Measurements from ENCODE around the gene DCLK1. TPM values are rescaled to one million over a fixed set of nuclear protein-coding genes. Genes with fewer than 3 reads are reported as not detected.

The DCLK1 gene
- total and polyA plus RNA-seq, 10 donors = 2.0 to 22.1 (median 11.7) TPM

DNA sequence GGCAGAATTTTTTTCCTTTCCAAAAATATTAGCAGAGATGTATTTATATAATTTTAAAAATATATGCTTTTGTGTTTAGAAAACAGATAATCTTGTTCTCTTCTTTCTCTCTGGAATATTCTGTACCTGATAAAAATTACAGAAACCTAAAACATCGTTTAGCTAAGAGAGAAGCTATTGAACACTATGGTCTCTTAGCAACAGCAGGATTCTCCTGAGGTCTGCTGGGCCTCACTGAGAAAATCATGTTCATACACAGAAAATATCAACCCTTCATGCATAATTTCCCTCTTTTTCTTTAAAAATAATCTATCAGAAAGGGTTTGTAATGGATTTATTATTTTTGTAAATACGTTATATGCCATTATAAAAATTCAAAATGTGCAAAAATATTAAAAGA lies 242.2 kb downstream of the DCLK1 start:
- H3K9me3 ChIP-seq = no peaks in the 10 kb centered on the region
- TF ChIP-seq POLR2AphosphoS5 (IDR thresholded peaks at IDR 0.05) (no peak), POLR2A (IDR thresholded peaks at IDR 0.05) (no peak)
- TF ChIP-seq, protein P1, sequence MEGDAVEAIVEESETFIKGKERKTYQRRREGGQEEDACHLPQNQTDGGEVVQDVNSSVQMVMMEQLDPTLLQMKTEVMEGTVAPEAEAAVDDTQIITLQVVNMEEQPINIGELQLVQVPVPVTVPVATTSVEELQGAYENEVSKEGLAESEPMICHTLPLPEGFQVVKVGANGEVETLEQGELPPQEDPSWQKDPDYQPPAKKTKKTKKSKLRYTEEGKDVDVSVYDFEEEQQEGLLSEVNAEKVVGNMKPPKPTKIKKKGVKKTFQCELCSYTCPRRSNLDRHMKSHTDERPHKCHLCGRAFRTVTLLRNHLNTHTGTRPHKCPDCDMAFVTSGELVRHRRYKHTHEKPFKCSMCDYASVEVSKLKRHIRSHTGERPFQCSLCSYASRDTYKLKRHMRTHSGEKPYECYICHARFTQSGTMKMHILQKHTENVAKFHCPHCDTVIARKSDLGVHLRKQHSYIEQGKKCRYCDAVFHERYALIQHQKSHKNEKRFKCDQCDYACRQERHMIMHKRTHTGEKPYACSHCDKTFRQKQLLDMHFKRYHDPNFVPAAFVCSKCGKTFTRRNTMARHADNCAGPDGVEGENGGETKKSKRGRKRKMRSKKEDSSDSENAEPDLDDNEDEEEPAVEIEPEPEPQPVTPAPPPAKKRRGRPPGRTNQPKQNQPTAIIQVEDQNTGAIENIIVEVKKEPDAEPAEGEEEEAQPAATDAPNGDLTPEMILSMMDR (IDR thresholded peaks at IDR 0.05 in 8 of 11, conservative IDR thresholded peaks at IDR 0.05 in 3 of 11) = no peak
- intact Hi-C loops (cut with DNase I; ENCODE audit: low total_unique reads) = no loop called here
- H3K4me3 ChIP-seq = no peak overlapping the region
- H3K27me3 ChIP-seq (replicated peaks in 1 of 7) = no peaks in the 10 kb centered on the region
- 48 to 58% (median 54%) methylated on average over 2 of the region's 2 CpGs for WGBS, 5 donors
- H3K36me3 ChIP-seq = no peaks in the 10 kb centered on the region
- H3K27ac ChIP-seq = no peak overlapping the region
- H3K4me1 ChIP-seq = no peaks in the 10 kb centered on the region
- no peak for DNase-seq

- TF ChIP-seq POLR2A (IDR thresholded peaks at IDR 0.05) = no peak
- TF ChIP-seq, protein P1 (IDR thresholded peaks at IDR 0.05 in 8 of 11, conservative IDR thresholded peaks at IDR 0.05 in 3 of 11) = no peak
- no peak for TF ChIP-seq POLR2AphosphoS5 (IDR thresholded peaks at IDR 0.05)
- Histone ChIP-seq H3K4me1 (no peaks in the 10 kb centered on the region), H3K27me3 (replicated peaks in 1 of 7) (no peaks in the 10 kb centered on the region), H3K4me3 (no peak overlapping the region), H3K36me3 (no peaks in the 10 kb centered on the region), H3K27ac (no peak overlapping the region), H3K9me3 (no peaks in the 10 kb centered on the region)
- 46 to 60% (median 53%) methylated on average over 3 of the region's 3 CpGs for WGBS, 5 donors
- DNase-seq = no peak
- intact Hi-C loops (cut with DNase I; ENCODE audit: low total_unique reads) = no loop called here
These were observed 242.7 kb downstream of the DCLK1 start for GRCh38 chr13:35888457-35888883.

- H3K27me3 ChIP-seq (replicated peaks in 1 of 7) = no peaks in the 10 kb centered on the region
- 72 to 85% (median 77%) methylated on average over 6 of the region's 6 CpGs for whole genome bisulfite sequencing, 5 donors
- DNase-seq = no peak
- H3K36me3 ChIP-seq = no peaks in the 10 kb centered on the region
- no peaks in the 10 kb centered on the region for H3K4me1 ChIP-seq
- intact Hi-C loops (cut with DNase I; ENCODE audit: low total_unique reads) = no loop called here
- TF ChIP-seq POLR2AphosphoS5 (IDR thresholded peaks at IDR 0.05) (no peak), POLR2A (IDR thresholded peaks at IDR 0.05) (no peak)
- TF ChIP-seq, protein P1 (IDR thresholded peaks at IDR 0.05 in 8 of 11, conservative IDR thresholded peaks at IDR 0.05 in 3 of 11) = no peak
- no peak overlapping the region for H3K4me3 ChIP-seq
- no peak overlapping the region for H3K27ac ChIP-seq
- peaks cover 0 to 2% (median 0%) of the 10 kb centered on the region in 8 donors for H3K9me3 ChIP-seq
These were observed 244.0 kb downstream of the DCLK1 start for GRCh38 chr13:35887115-35887666.

GRCh38 chr13:35886332-35887114 lies 244.7 kb downstream of the DCLK1 start:
- H3K27ac ChIP-seq = no peak overlapping the region
- 69 to 76% (median 74%) methylated on average over 9 of the region's 9 CpGs for WGBS, 5 donors
- no peak overlapping the region for H3K4me3 ChIP-seq
- no peaks in the 10 kb centered on the region for H3K27me3 ChIP-seq (replicated peaks in 1 of 7)
- H3K9me3 ChIP-seq = peaks cover 0 to 4% (median 0%) of the 10 kb centered on the region in 8 donors
- no peaks in the 10 kb centered on the region for H3K36me3 ChIP-seq
- intact Hi-C loops (cut with DNase I; ENCODE audit: low total_unique reads) = no loop called here
- TF ChIP-seq POLR2A (IDR thresholded peaks at IDR 0.05) (no peak), POLR2AphosphoS5 (IDR thresholded peaks at IDR 0.05) (no peak)
- TF ChIP-seq, protein P1 (IDR thresholded peaks at IDR 0.05 in 8 of 11, conservative IDR thresholded peaks at IDR 0.05 in 3 of 11) = no peak
- no peak for DNase-seq
- no peaks in the 10 kb centered on the region for H3K4me1 ChIP-seq

Measured in spleen (tissue), 11 donors.